HG03342 (cell line): ENCODE data around the gene NELL1.

Source experiments
- ATAC-seq: cut with Tn5 transposase; IDR thresholded peaks from one replicate; pipeline ENCODE4 v1.9.1; 2021; ENCODE audit warnings: mild to moderate bottlenecking, moderate library complexity; ENCODE audit not compliant: unreplicated experiment

NELL1 gene

GRCh38 chr11:20661850-20662249 lies 7.5 kb upstream of the NELL1 start:
- ATAC-seq, result no peak

GRCh38 chr11:20668131-20668809 lies 1.1 kb upstream of the NELL1 start:
- no peak for ATAC-seq

- no peak for ATAC-seq
Measured at GRCh38 chr11:20669820-20670684, 666 bp downstream of the NELL1 start.

- ATAC-seq, result no peak
Measured at GRCh38 chr11:20670932-20671403, 1.6 kb downstream of the NELL1 start.

- ATAC-seq, result no peak
Measured at GRCh38 chr11:20671856-20672546, 2.6 kb downstream of the NELL1 start.

- ATAC-seq, result no peak
Measured at GRCh38 chr11:20672575-20672974, 3.2 kb downstream of the NELL1 start.

GRCh38 chr11:20676658-20677057 lies 7.3 kb downstream of the NELL1 start:
- no peak for ATAC-seq

GRCh38 chr11:20688761-20689160 lies 19.4 kb downstream of the NELL1 start:
- ATAC-seq, result no peak

GRCh38 chr11:20707876-20708275 lies 38.5 kb downstream of the NELL1 start:
- ATAC-seq, result no peak

GRCh38 chr11:20712912-20713311 lies 43.5 kb downstream of the NELL1 start:
- ATAC-seq, result no peak

- no peak for ATAC-seq
Measured at GRCh38 chr11:20715464-20715863, 46.1 kb downstream of the NELL1 start.

- ATAC-seq, result no peak
Measured at GRCh38 chr11:20715931-20716330, 46.5 kb downstream of the NELL1 start.

GRCh38 chr11:20719821-20720220 lies 50.4 kb downstream of the NELL1 start:
- ATAC-seq, result no peak

GRCh38 chr11:20723366-20723765 lies 54.0 kb downstream of the NELL1 start:
- ATAC-seq, result no peak

GRCh38 chr11:20729597-20730105 lies 60.3 kb downstream of the NELL1 start:
- ATAC-seq, result no peak

GRCh38 chr11:20731676-20732215 lies 62.4 kb downstream of the NELL1 start:
- no peak for ATAC-seq

GRCh38 chr11:20739107-20739506 lies 69.7 kb downstream of the NELL1 start:
- ATAC-seq, result no peak

- ATAC-seq, result no peak
Measured at GRCh38 chr11:20739577-20739976, 70.2 kb downstream of the NELL1 start.

- no peak for ATAC-seq
Measured at GRCh38 chr11:20754933-20755332, 85.5 kb downstream of the NELL1 start.

GRCh38 chr11:20759541-20759940 lies 90.2 kb downstream of the NELL1 start:
- no peak for ATAC-seq

- no peak for ATAC-seq
Measured at GRCh38 chr11:20760811-20761210, 91.4 kb downstream of the NELL1 start.
